ENCODE results near the gene EHD4.

Gene EHD4

GRCh38 chr15:41937568-41937923 lies 34.8 kb downstream of the EHD4 start:
- peak overlapping the region; percentile 53 for H3K4me3 Mint-ChIP-seq
- no peaks in the 10 kb centered on the region for H3K27me3 Mint-ChIP-seq
- peaks cover 78% of the 10 kb centered on the region for H3K4me1 Mint-ChIP-seq
- H3K27ac Mint-ChIP-seq: peak overlapping the region; percentile 97
- peaks cover 26% of the 10 kb centered on the region for H3K36me3 Mint-ChIP-seq
- CTCF ChIA-PET: interaction anchor here (1.1 to 6.5 kb wide), 19 partner anchors 11 to 380 kb away, joined by 3 to 39 read pairs (median 5); partner anchors contain the start of genes EHD4, JMJD7 and MAPKBP1
- no peak for DNase-seq
- no peaks in the 10 kb centered on the region for H3K9me3 Mint-ChIP-seq

- Mint-ChIP-seq H3K36me3 (peaks cover 26% of the 10 kb centered on the region), H3K27ac (peak overlapping the region; percentile 97), H3K9me3 (no peaks in the 10 kb centered on the region), H3K4me1 (peaks cover 77% of the 10 kb centered on the region), H3K4me3 (peak overlapping the region; percentile 53), H3K27me3 (no peaks in the 10 kb centered on the region)
- DNase-seq: peak; percentile 83
- CTCF ChIA-PET: interaction anchor here (0.6 to 6.5 kb wide), 21 partner anchors 11 to 796 kb away, joined by 3 to 39 read pairs (median 4); partner anchors contain the start of genes EHD4, JMJD7 and MAPKBP1
Measured at GRCh38 chr15:41936649-41937567, 35.4 kb downstream of the EHD4 start.

GRCh38 chr15:41936155-41936554 lies 36.2 kb downstream of the EHD4 start:
- Mint-ChIP-seq H3K27me3 (no peaks in the 10 kb centered on the region), H3K9me3 (no peaks in the 10 kb centered on the region), H3K36me3 (peaks cover 26% of the 10 kb centered on the region), H3K4me3 (peak overlapping the region; percentile 41), H3K4me1 (peaks cover 76% of the 10 kb centered on the region), H3K27ac (peak overlapping the region; percentile 97)
- CTCF ChIA-PET: interaction anchor here (1.2 to 6.5 kb wide), 10 partner anchors 20 to 163 kb away, joined by 3 to 39 read pairs (median 10); partner anchors contain the start of genes EHD4, JMJD7 and MAPKBP1
- DNase-seq: no peak

- DNase-seq: peak; percentile 33
- Mint-ChIP-seq H3K9me3 (no peaks in the 10 kb centered on the region), H3K36me3 (peaks cover 20% of the 10 kb centered on the region), H3K27me3 (no peaks in the 10 kb centered on the region), H3K4me1 (peaks cover 71% of the 10 kb centered on the region), H3K4me3 (peak overlapping the region; percentile 56), H3K27ac (peak overlapping the region; percentile 97)
- CTCF ChIA-PET: interaction anchor here (1.5 to 6.5 kb wide), 5 partner anchors 22 to 162 kb away, joined by 3 to 39 read pairs (median 17); partner anchors contain the start of genes EHD4 and MAPKBP1
Measured at GRCh38 chr15:41935566-41936020, 36.8 kb downstream of the EHD4 start.

- Mint-ChIP-seq H3K4me1 (peaks cover 69% of the 10 kb centered on the region), H3K4me3 (peak overlapping the region; percentile 56), H3K27ac (peak overlapping the region; percentile 97), H3K36me3 (peaks cover 15% of the 10 kb centered on the region), H3K9me3 (no peaks in the 10 kb centered on the region), H3K27me3 (no peaks in the 10 kb centered on the region)
- peak; percentile 86 for DNase-seq
- CTCF ChIA-PET: interaction anchor here (0.6 to 6.5 kb wide), 5 partner anchors 30 to 161 kb away, joined by 3 to 36 read pairs (median 3); partner anchors contain the start of genes EHD4 and MAPKBP1
Measured at GRCh38 chr15:41934843-41935242, 37.5 kb downstream of the EHD4 start.

GRCh38 chr15:41933771-41934170 lies 38.6 kb downstream of the EHD4 start:
- DNase-seq: no peak
- Mint-ChIP-seq H3K36me3 (peaks cover 15% of the 10 kb centered on the region), H3K27ac (peak overlapping the region; percentile 97), H3K9me3 (no peaks in the 10 kb centered on the region), H3K27me3 (no peaks in the 10 kb centered on the region), H3K4me3 (no peak overlapping the region), H3K4me1 (peaks cover 75% of the 10 kb centered on the region)
- CTCF ChIA-PET: no interaction called here

- Mint-ChIP-seq H3K9me3 (no peaks in the 10 kb centered on the region), H3K27ac (peak overlapping the region; percentile 29), H3K4me1 (peaks cover 73% of the 10 kb centered on the region), H3K4me3 (no peak overlapping the region), H3K27me3 (no peaks in the 10 kb centered on the region), H3K36me3 (peaks cover 15% of the 10 kb centered on the region)
- CTCF ChIA-PET: no interaction called here
- no peak for DNase-seq
Measured at GRCh38 chr15:41933326-41933725, 39.0 kb downstream of the EHD4 start.

- H3K4me1 Mint-ChIP-seq: peaks cover 69% of the 10 kb centered on the region
- CTCF ChIA-PET: no interaction called here
- DNase-seq: no peak
- H3K27me3 Mint-ChIP-seq: no peaks in the 10 kb centered on the region
- H3K36me3 Mint-ChIP-seq: peaks cover 15% of the 10 kb centered on the region
- no peak overlapping the region for H3K27ac Mint-ChIP-seq
- H3K4me3 Mint-ChIP-seq: no peak overlapping the region
- H3K9me3 Mint-ChIP-seq: no peaks in the 10 kb centered on the region
Measured at GRCh38 chr15:41932511-41933289, 39.7 kb downstream of the EHD4 start.

- no peaks in the 10 kb centered on the region for H3K9me3 Mint-ChIP-seq
- CTCF ChIA-PET: no interaction called here
- no peak for DNase-seq
Measured at GRCh38 chr15:41932101-41932500, 40.3 kb downstream of the EHD4 start.

GRCh38 chr15:41930867-41931222 lies 41.5 kb downstream of the EHD4 start:
- Mint-ChIP-seq H3K9me3 (no peaks in the 10 kb centered on the region), H3K27ac (no peak overlapping the region), H3K4me3 (no peak overlapping the region), H3K27me3 (no peaks in the 10 kb centered on the region), H3K36me3 (peaks cover 15% of the 10 kb centered on the region), H3K4me1 (peaks cover 65% of the 10 kb centered on the region)
- no peak for DNase-seq
- CTCF ChIA-PET: no interaction called here

More at GRCh38 chr15:41932101-41932500, 40.3 kb downstream of the EHD4 start:
- Mint-ChIP-seq H3K27ac (no peak overlapping the region), H3K27me3 (no peaks in the 10 kb centered on the region), H3K4me3 (no peak overlapping the region), H3K4me1 (peaks cover 65% of the 10 kb centered on the region), H3K36me3 (peaks cover 15% of the 10 kb centered on the region)

GRCh38 chr15:41930221-41930866 lies 42.0 kb downstream of the EHD4 start:
- CTCF ChIA-PET: no interaction called here
- peaks cover 65% of the 10 kb centered on the region for H3K4me1 Mint-ChIP-seq
- H3K27ac Mint-ChIP-seq: no peak overlapping the region
- DNase-seq: no peak
- H3K27me3 Mint-ChIP-seq: no peaks in the 10 kb centered on the region
- no peak overlapping the region for H3K4me3 Mint-ChIP-seq
- H3K36me3 Mint-ChIP-seq: peaks cover 13% of the 10 kb centered on the region
- no peaks in the 10 kb centered on the region for H3K9me3 Mint-ChIP-seq

- Mint-ChIP-seq H3K27me3 (no peaks in the 10 kb centered on the region), H3K4me3 (no peak overlapping the region), H3K9me3 (no peaks in the 10 kb centered on the region), H3K4me1 (peaks cover 58% of the 10 kb centered on the region), H3K36me3 (peaks cover 15% of the 10 kb centered on the region), H3K27ac (no peak overlapping the region)
- CTCF ChIA-PET: interaction anchor here (1.0 kb wide), 1 partner anchor 10 kb away, joined by 3 read pairs; no protein-coding TSS in a partner anchor
- no peak for DNase-seq
Measured at GRCh38 chr15:41928637-41929620, 43.4 kb downstream of the EHD4 start.

- H3K4me3 Mint-ChIP-seq: no peak overlapping the region
- H3K36me3 Mint-ChIP-seq: peaks cover 14% of the 10 kb centered on the region
- H3K27me3 Mint-ChIP-seq: no peaks in the 10 kb centered on the region
- H3K9me3 Mint-ChIP-seq: no peaks in the 10 kb centered on the region
- H3K4me1 Mint-ChIP-seq: peaks cover 54% of the 10 kb centered on the region
- CTCF ChIA-PET: no interaction called here
- DNase-seq: no peak
- H3K27ac Mint-ChIP-seq: no peak overlapping the region
Measured at GRCh38 chr15:41928100-41928499, 44.3 kb downstream of the EHD4 start.
